Karpas-422 (cell line): ENCODE results near the gene ERBB4. TPM values are rescaled to one million over a fixed set of nuclear protein-coding genes. Genes with fewer than 3 reads are reported as not detected.

Experiments used
- DNase-seq: peaks from one replicate; pipeline ENCODE4 v3.0.0-alpha.2; 2015
- H2AFZ ChIP-seq: fragments of 200-600 bp; sonication (generic); 2 replicates; pipeline ENCODE4 v1.6.1; 2014; ENCODE audit warnings: antibody characterized with exemption, low read length, mixed read lengths
- H3K27ac ChIP-seq: fragments of 200-600 bp; sonication (generic); 2 replicates; pipeline ENCODE4 v1.5.1; 2014; ENCODE audit warnings: mild to moderate bottlenecking, low read length, moderate library complexity
- H3K27me3 ChIP-seq: fragments of 200-600 bp; sonication (generic); 2 replicates; pipeline ENCODE4 v1.6.1; 2014; ENCODE audit warnings: low read length, mixed read lengths
- H3K36me3 ChIP-seq: fragments of 200-600 bp; sonication (generic); 2 replicates; pipeline ENCODE4 v1.6.1; 2014; ENCODE audit warnings: low read length, mixed read lengths; ENCODE audit not compliant: insufficient read depth
- H3K4me1 ChIP-seq: fragments of 200-600 bp; sonication (generic); 2 replicates; pipeline ENCODE4 v1.6.1; 2014; ENCODE audit warnings: mild to moderate bottlenecking, low read length, mixed read lengths
- H3K4me2 ChIP-seq: fragments of 200-600 bp; sonication (generic); 2 replicates; pipeline ENCODE4 v1.6.1; 2014; ENCODE audit warnings: low read length, low read depth, mild to moderate bottlenecking; ENCODE audit not compliant: poor library complexity, severe bottlenecking
- H3K4me3 ChIP-seq: fragments of 200-600 bp; sonication (generic); 2 replicates; pipeline ENCODE4 v1.5.1; 2014; ENCODE audit warnings: mild to moderate bottlenecking, antibody characterized with exemption, low read length, mixed read lengths
- H3K79me2 ChIP-seq: fragments of 200-600 bp; sonication (generic); 2 replicates; pipeline ENCODE4 v1.6.1; 2014; ENCODE audit warnings: mild to moderate bottlenecking, low read length, mixed read lengths
- H3K9ac ChIP-seq: fragments of 200-600 bp; sonication (generic); 2 replicates; pipeline ENCODE4 v1.6.0; 2014; ENCODE audit warnings: low read length
- H3K9me2 ChIP-seq: fragments of 200-600 bp; sonication (generic), shearing (Covaris generic); replicated peaks from 2 replicates; pipeline ENCODE4 v1.6.0; 2014; ENCODE audit warnings: mild to moderate bottlenecking, low read length, moderate library complexity; ENCODE audit not compliant: insufficient read depth
- H3K9me3 ChIP-seq: fragments of 300-700, 200-600 bp; sonication (generic); 2 replicates; pipeline ENCODE4 v1.6.1; 2014; ENCODE audit warnings: low read length, mixed read lengths
- H4K20me1 ChIP-seq: fragments of 200-600 bp; sonication (generic); 2 replicates; pipeline ENCODE4 v1.6.1; 2014; ENCODE audit warnings: mild to moderate bottlenecking, antibody characterized with exemption, low read length, low read depth; ENCODE audit not compliant: insufficient read depth
- total RNA-seq: library from RNA; depleted of rRNA; stranded (reverse); fragments of >200 nt; shearing (Covaris generic); gene quantifications from 2 replicates; pipeline ENCODE4 v1.2.3, GENCODE V29; 2014; ENCODE audit warnings: low replicate concordance

The ERBB4 gene
- total RNA-seq, 1 experiment from 2014 or later = not detected

DNA sequence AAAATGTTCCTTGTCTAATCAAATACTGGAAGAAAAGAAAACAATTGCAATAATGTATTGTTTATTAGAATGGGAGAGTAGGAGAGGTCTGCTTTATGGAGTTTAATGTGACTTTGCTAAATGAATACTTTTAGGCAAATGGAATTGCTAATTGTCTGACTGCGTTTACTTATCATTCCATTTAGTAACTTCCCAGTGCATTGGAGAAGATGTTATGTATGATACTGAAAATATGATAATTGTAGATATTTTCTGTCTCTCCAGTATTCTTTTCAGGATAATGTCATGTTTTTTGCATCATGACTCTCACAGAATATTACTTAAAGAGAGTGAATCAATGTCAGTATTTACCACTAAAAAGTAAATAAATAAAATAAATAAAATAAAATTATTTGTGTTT, 8.1 kb upstream of the ERBB4 start:
- Histone ChIP-seq H3K36me3 (no peaks in the 10 kb centered on the region), H3K9me3 (peaks cover 11% of the 10 kb centered on the region; the same call in 1 of the 2 replicates), H4K20me1 (no peaks in the 10 kb centered on the region), H3K27me3 (no peaks in the 10 kb centered on the region), H3K79me2 (no peaks in the 10 kb centered on the region), H2AFZ (no peak overlapping the region), H3K27ac (no peak overlapping the region), H3K4me3 (no peak overlapping the region), H3K4me2 (no peak overlapping the region), H3K4me1 (no peaks in the 10 kb centered on the region), H3K9me2 (no peaks in the 10 kb centered on the region), H3K9ac (no peak overlapping the region)
- DNase-seq = no peak

DNA sequence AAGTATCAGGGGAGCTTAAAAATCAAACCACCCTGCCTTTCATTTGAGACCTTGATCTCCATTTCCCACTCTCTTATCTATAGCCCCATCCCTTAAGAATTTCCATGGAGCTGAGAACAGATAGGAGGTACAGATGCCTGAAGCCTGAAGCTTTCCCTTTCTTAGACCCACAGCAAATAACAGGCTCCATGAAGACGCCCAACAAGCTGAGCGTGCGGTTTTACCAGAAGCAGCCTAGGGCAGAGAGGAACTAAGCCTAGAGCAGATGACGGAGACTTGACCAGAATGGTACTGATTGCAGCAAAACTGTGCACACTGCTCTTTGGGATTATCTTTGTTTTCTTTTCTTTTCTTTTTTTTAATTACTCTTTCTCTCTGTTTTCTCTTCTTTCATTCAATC, 1.7 kb upstream of the ERBB4 start:
- no peak overlapping the region for H2AFZ ChIP-seq
- no peaks in the 10 kb centered on the region for H3K4me1 ChIP-seq
- H3K27me3 ChIP-seq = no peaks in the 10 kb centered on the region
- no peak overlapping the region for H3K27ac ChIP-seq
- no peak overlapping the region for H3K4me2 ChIP-seq
- peaks cover 9% of the 10 kb centered on the region for H3K9me3 ChIP-seq
- H4K20me1 ChIP-seq = no peaks in the 10 kb centered on the region
- no peak overlapping the region for H3K4me3 ChIP-seq
- H3K9ac ChIP-seq = no peak overlapping the region
- H3K9me2 ChIP-seq = no peaks in the 10 kb centered on the region
- DNase-seq = no peak
- H3K79me2 ChIP-seq = no peaks in the 10 kb centered on the region
- H3K36me3 ChIP-seq = no peaks in the 10 kb centered on the region

DNA sequence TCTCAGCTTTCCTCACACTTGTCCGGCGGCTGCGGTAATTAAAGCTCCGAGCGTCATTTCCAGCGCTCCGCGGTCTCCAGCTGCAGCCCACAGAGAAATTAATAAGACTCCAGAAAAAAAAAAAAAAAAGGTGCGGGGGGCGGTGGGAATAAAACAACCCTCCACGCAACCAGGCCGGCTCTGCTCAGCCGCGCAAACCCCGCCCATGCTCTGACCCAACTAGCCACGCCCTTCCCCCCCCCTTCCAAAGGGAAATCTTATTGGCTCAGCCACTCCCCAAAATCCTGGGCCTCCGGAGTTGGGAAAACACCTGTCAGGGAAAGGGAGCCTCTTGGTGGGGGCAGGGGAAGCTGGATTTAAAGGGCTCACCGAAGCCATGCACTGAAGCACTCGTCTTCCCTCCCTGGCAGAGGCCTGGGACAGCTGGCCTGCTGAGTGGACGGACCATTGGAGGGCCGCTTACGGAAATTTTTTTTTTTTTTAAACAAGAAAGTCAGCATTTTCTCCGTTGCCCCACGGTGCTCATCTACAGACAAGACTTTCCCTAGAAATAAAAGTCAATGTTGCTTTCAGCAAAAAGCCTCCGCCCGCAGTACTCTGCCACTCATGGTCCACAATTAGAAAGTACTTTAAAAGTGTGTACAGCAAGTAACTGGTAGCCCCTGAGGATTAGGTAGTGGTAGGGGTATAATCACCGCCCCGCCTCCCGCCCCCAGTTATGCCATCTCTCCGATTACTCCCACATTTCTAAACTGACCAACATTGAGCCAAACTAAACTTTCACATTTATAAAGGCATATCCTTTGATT, 674 bp upstream of the ERBB4 start:
- Histone ChIP-seq H3K79me2 (no peaks in the 10 kb centered on the region), H2AFZ (no peak overlapping the region), H3K9me2 (no peaks in the 10 kb centered on the region), H3K4me1 (no peaks in the 10 kb centered on the region), H3K4me2 (no peak overlapping the region), H3K27ac (no peak overlapping the region), H4K20me1 (no peaks in the 10 kb centered on the region), H3K9me3 (peaks cover 9% of the 10 kb centered on the region), H3K27me3 (no peaks in the 10 kb centered on the region), H3K9ac (no peak overlapping the region), H3K4me3 (no peak overlapping the region), H3K36me3 (no peaks in the 10 kb centered on the region)
- DNase-seq = no peak

DNA sequence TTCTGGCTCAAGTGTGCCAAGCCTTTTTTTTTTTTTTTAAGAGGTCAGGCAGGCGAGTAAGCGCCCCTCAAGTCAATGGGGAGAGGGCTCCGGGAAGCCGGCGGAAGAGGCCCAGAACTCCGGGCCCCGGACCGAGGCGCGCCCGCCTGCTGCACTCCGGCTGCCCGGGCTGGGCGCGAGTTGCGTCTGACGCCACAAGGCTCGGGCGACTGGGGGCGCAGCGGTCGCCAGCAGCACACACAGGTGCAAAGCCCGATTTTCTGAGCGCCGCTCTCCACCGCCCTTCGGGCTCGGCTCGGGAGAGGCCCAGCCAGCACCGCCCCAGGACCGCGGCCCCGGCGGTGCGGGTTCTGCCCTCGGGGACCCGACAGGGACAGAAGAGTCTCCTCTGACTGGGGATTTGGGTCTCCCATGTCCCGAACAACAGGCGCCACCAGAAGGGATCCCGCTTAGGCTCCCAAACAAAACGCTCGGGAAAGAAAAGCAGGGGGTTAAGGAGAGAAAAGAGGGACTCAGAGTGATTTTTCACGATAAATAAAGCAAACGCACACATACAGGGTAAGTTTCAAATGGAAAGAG, 787 bp downstream of the ERBB4 start:
- no peak overlapping the region for H2AFZ ChIP-seq
- H3K27me3 ChIP-seq = no peaks in the 10 kb centered on the region
- no peaks in the 10 kb centered on the region for H4K20me1 ChIP-seq
- H3K9me2 ChIP-seq = no peaks in the 10 kb centered on the region
- no peak overlapping the region for H3K4me3 ChIP-seq
- no peak for DNase-seq
- H3K9ac ChIP-seq = no peak overlapping the region
- peaks cover 9% of the 10 kb centered on the region for H3K9me3 ChIP-seq
- no peak overlapping the region for H3K4me2 ChIP-seq
- no peaks in the 10 kb centered on the region for H3K4me1 ChIP-seq
- no peaks in the 10 kb centered on the region for H3K36me3 ChIP-seq
- H3K79me2 ChIP-seq = no peaks in the 10 kb centered on the region
- H3K27ac ChIP-seq = no peak overlapping the region

DNA sequence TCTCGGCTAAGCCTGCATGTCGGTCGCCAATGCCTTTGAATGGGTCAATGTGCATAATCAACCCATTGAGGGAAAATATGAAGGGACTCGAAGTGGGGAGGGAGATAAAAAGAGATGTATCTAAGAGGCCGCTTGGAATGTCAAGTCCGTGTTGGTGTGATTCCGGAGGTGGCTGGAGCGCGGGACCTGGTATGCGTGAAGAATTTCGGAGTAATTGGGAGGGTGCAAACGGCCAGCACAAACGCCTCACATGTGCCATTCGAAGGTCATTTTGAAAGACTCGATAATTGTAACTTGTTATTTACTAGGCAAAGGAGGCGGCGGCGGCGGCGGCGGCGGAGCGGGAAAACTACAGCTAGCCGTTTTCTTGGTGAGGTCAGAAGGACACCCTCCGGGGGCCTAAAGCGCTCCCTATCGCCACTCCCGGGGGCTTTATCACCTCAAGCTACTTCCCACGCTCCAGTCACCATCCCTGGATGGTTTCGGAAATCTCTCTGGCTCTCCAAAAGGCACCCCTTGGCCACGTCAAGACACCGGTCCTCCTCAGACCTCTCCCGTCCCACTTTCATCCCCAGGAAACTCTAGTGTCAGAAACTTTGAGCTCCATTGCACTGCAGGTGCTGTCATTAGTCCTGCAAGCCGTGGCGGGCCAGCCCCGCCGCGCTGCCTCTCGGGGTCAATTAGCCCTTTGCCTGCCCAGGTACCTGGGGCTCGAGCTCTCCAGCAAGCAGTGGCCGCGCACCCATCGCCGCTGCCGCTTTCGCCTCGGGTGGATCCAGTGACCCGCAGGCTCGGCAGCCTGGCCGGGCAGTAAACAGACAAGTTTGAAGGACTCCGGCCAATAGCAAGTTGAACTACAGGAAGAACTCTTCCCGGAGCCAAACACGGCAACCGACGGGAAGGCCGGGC, 1.5 kb downstream of the ERBB4 start:
- Histone ChIP-seq H3K9me3 (peaks cover 9% of the 10 kb centered on the region), H3K27ac (no peak overlapping the region), H3K4me1 (no peaks in the 10 kb centered on the region), H3K36me3 (no peaks in the 10 kb centered on the region), H3K9me2 (no peaks in the 10 kb centered on the region), H2AFZ (no peak overlapping the region), H4K20me1 (no peaks in the 10 kb centered on the region), H3K27me3 (no peaks in the 10 kb centered on the region), H3K79me2 (no peaks in the 10 kb centered on the region), H3K9ac (no peak overlapping the region), H3K4me2 (no peak overlapping the region), H3K4me3 (no peak overlapping the region)
- no peak for DNase-seq

DNA sequence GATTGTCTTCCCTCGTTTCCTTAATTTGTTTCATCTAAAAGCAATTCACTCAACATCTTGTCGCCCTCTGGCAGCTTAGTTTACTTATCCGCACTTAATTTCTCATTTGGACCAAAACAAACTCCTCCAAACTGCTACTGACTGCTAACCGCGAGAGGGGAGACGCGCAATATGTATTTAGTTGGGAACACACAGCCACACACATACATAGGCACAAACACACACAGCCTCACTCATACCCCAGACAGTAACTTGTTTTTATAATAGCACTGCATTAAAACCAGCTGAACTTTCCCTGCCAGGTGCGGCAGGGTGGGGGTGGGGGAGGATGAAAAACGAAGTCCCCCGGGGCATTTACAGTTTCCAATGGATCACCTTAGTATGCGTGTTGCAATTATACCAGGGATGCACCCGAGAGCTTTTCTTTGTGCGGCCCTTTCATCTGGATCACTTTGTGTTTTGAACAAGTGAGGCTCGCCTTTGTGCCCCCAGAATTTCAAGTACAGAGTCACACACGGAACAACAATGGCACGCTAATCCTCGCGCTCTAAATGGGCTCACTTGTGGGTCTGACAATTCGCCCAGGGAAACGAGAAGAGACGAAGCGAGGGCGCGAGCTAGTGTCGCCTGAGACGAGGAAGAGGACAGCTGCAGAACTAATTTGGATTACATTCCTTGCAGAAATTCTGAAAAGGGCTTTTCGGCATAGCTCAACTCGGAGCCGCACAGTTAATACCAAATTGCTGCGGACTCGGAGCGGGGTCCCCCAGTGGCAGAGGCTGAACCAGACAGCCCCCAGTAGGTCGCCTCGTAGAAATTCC, 2.4 kb downstream of the ERBB4 start:
- no peak overlapping the region for H3K27ac ChIP-seq
- DNase-seq = no peak
- H3K4me2 ChIP-seq = no peak overlapping the region
- no peaks in the 10 kb centered on the region for H3K79me2 ChIP-seq
- no peaks in the 10 kb centered on the region for H3K36me3 ChIP-seq
- H3K4me1 ChIP-seq = no peaks in the 10 kb centered on the region
- H3K9me2 ChIP-seq = no peaks in the 10 kb centered on the region
- no peaks in the 10 kb centered on the region for H3K27me3 ChIP-seq
- H3K9ac ChIP-seq = no peak overlapping the region
- peaks cover 9% of the 10 kb centered on the region for H3K9me3 ChIP-seq
- H2AFZ ChIP-seq = no peak overlapping the region
- H3K4me3 ChIP-seq = no peak overlapping the region
- H4K20me1 ChIP-seq = no peaks in the 10 kb centered on the region

DNA sequence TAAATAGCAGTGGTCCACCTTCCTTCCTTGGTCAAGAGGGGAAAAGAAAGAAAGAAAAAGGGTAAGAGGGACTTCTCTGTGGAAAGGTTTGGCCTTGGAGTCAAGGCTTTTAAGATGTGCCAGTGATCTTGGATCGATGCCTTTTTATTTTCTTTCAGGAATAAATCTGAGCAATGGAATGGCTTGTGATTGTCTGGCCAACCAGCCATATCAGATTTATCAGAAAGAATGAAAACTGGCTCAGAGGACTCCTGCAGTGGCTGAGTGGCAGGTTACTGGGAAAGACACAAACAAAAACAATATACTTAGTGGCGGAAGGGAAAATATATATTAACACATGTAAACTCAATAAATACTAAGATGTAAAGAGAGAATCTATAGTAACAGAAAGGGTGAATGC, 4.3 kb downstream of the ERBB4 start:
- Histone ChIP-seq H3K4me3 (no peak overlapping the region), H3K36me3 (no peaks in the 10 kb centered on the region), H3K27me3 (no peaks in the 10 kb centered on the region), H3K79me2 (no peaks in the 10 kb centered on the region), H2AFZ (no peak overlapping the region), H4K20me1 (no peaks in the 10 kb centered on the region), H3K9me3 (peaks cover 9% of the 10 kb centered on the region), H3K9ac (no peak overlapping the region), H3K4me2 (no peak overlapping the region), H3K4me1 (no peaks in the 10 kb centered on the region), H3K9me2 (no peaks in the 10 kb centered on the region), H3K27ac (no peak overlapping the region)
- no peak for DNase-seq
